ENCODE data around the gene SLC17A8.
"Not testable (repeated sequence)": the region's sequence is repeated elsewhere in the genome, so short reads cannot be mapped to it uniquely, and the experiment has no call there.

Gene SLC17A8

GRCh38 chr12:100356644-100357223 lies at the start of gene SLC17A8:
Gene SLC17A8, plus strand, starts transcription at chr12:100357074. Its CDS starts 318 bp downstream, at chr12:100357392.
- H3K4me1 ChIP-seq (ENCODE audit: control insufficient read depth, insufficient read depth, low read length, unreplicated experiment): no peaks in the 10 kb centered on the region
- no peaks in the 10 kb centered on the region for H3K36me3 ChIP-seq (ENCODE audit: insufficient read depth, low read length)
- no peak within 1 kb of the TSS for H2AFZ ChIP-seq (ENCODE audit: low read length, unreplicated experiment)
- H3K4me3 ChIP-seq (ENCODE audit: low read depth, low read length): no peak within 1 kb of the TSS
- H3K27ac ChIP-seq (ENCODE audit: low read depth, low read length): no peak within 1 kb of the TSS
- no peaks in the 10 kb centered on the region for H3K79me2 ChIP-seq (ENCODE audit: control insufficient read depth, insufficient read depth, low read length, unreplicated experiment)
- H3K27me3 ChIP-seq (ENCODE audit: insufficient read depth, low read length): peaks cover 62% of the 10 kb centered on the region

- H3K36me3 ChIP-seq (ENCODE audit: insufficient read depth, low read length): peaks cover 11% of the 10 kb centered on the region; the same call in 1 of the 2 replicates
- H3K4me3 ChIP-seq (ENCODE audit: low read depth, low read length); H3K27me3 ChIP-seq (ENCODE audit: insufficient read depth, low read length); H3K27ac ChIP-seq (ENCODE audit: low read depth, low read length); H2AFZ ChIP-seq (ENCODE audit: low read length, unreplicated experiment); H3K79me2 ChIP-seq (ENCODE audit: control insufficient read depth, insufficient read depth, low read length, unreplicated experiment); H3K4me1 ChIP-seq (ENCODE audit: control insufficient read depth, insufficient read depth, low read length, unreplicated experiment): not testable (repeated sequence)
These were observed 48.7 kb upstream of the SLC17A8 start for GRCh38 chr12:100308138-100308537.

- no peak overlapping the region for H2AFZ ChIP-seq (ENCODE audit: low read length, unreplicated experiment)
- H3K4me1 ChIP-seq (ENCODE audit: control insufficient read depth, insufficient read depth, low read length, unreplicated experiment): no peaks in the 10 kb centered on the region
- no peak overlapping the region for H3K27ac ChIP-seq (ENCODE audit: low read depth, low read length)
- no peaks in the 10 kb centered on the region for H3K79me2 ChIP-seq (ENCODE audit: control insufficient read depth, insufficient read depth, low read length, unreplicated experiment)
- H3K27me3 ChIP-seq (ENCODE audit: insufficient read depth, low read length): no peaks in the 10 kb centered on the region
- no peaks in the 10 kb centered on the region; the same call in 1 of the 2 replicates for H3K36me3 ChIP-seq (ENCODE audit: insufficient read depth, low read length)
- no peak overlapping the region for H3K4me3 ChIP-seq (ENCODE audit: low read depth, low read length)
These were observed 45.6 kb upstream of the SLC17A8 start for GRCh38 chr12:100311317-100311716.

GRCh38 chr12:100317371-100317770 lies 39.5 kb upstream of the SLC17A8 start:
- Histone ChIP-seq H3K27me3 (ENCODE audit: insufficient read depth, low read length) (no peaks in the 10 kb centered on the region), H3K4me1 (ENCODE audit: control insufficient read depth, insufficient read depth, low read length, unreplicated experiment) (no peaks in the 10 kb centered on the region), H3K36me3 (ENCODE audit: insufficient read depth, low read length) (no peaks in the 10 kb centered on the region; the same call in 1 of the 2 replicates), H3K27ac (ENCODE audit: low read depth, low read length) (no peak overlapping the region), H3K79me2 (ENCODE audit: control insufficient read depth, insufficient read depth, low read length, unreplicated experiment) (no peaks in the 10 kb centered on the region), H3K4me3 (ENCODE audit: low read depth, low read length) (no peak overlapping the region), H2AFZ (ENCODE audit: low read length, unreplicated experiment) (no peak overlapping the region)

- H3K27me3 ChIP-seq (ENCODE audit: insufficient read depth, low read length): no peaks in the 10 kb centered on the region
- no peak overlapping the region for H2AFZ ChIP-seq (ENCODE audit: low read length, unreplicated experiment)
- no peak overlapping the region for H3K27ac ChIP-seq (ENCODE audit: low read depth, low read length)
- no peak overlapping the region for H3K4me3 ChIP-seq (ENCODE audit: low read depth, low read length)
- no peaks in the 10 kb centered on the region for H3K36me3 ChIP-seq (ENCODE audit: insufficient read depth, low read length)
- no peaks in the 10 kb centered on the region for H3K4me1 ChIP-seq (ENCODE audit: control insufficient read depth, insufficient read depth, low read length, unreplicated experiment)
- H3K79me2 ChIP-seq (ENCODE audit: control insufficient read depth, insufficient read depth, low read length, unreplicated experiment): no peaks in the 10 kb centered on the region
These were observed 32.4 kb upstream of the SLC17A8 start for GRCh38 chr12:100324498-100324897.

DNA sequence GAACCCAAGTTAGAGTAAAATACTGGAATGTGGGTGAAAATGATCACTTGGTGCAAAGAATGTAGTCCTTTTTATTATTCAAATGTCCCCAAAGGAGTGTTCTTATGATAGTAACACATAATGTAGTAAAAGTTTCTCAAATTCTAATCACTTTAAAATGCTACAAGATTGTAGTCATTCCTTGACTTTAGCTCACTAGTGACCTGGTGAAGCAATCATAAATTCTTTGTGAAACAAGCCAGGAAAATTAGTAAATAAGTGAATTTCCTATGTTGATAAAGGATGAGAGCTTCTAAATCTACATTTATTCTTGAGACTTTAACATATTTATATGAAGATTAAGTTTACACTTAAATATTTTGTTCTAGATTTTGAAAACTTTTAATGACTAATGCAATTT lies 30.7 kb upstream of the SLC17A8 start:
- no peaks in the 10 kb centered on the region for H3K27me3 ChIP-seq (ENCODE audit: insufficient read depth, low read length)
- H3K4me3 ChIP-seq (ENCODE audit: low read depth, low read length): no peak overlapping the region
- H3K79me2 ChIP-seq (ENCODE audit: control insufficient read depth, insufficient read depth, low read length, unreplicated experiment): no peaks in the 10 kb centered on the region
- no peak overlapping the region for H3K27ac ChIP-seq (ENCODE audit: low read depth, low read length)
- no peaks in the 10 kb centered on the region for H3K36me3 ChIP-seq (ENCODE audit: insufficient read depth, low read length)
- no peaks in the 10 kb centered on the region for H3K4me1 ChIP-seq (ENCODE audit: control insufficient read depth, insufficient read depth, low read length, unreplicated experiment)
- no peak overlapping the region for H2AFZ ChIP-seq (ENCODE audit: low read length, unreplicated experiment)

DNA sequence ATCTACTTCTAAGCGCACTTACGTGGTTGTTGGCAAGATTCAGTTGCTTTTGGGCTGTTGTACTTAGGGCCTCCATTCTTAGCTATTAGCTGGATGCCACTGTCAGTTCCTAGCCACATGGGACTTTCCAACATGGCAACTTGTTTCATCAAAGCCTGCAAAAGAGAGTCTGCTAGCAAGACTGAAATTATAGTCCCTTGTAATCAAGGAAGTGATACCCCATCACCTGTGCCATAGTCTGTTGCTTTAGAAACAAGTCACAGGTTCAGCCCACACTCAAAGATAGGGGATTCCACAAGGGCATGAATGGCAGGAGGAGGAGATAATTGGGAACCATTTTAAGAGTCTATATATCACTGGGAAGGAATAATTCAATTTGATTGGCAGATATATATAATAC lies 27.1 kb upstream of the SLC17A8 start:
- Histone ChIP-seq H3K27ac (ENCODE audit: low read depth, low read length) (no peak overlapping the region), H3K27me3 (ENCODE audit: insufficient read depth, low read length) (no peaks in the 10 kb centered on the region), H3K79me2 (ENCODE audit: control insufficient read depth, insufficient read depth, low read length, unreplicated experiment) (no peaks in the 10 kb centered on the region), H3K4me1 (ENCODE audit: control insufficient read depth, insufficient read depth, low read length, unreplicated experiment) (no peaks in the 10 kb centered on the region), H3K4me3 (ENCODE audit: low read depth, low read length) (no peak overlapping the region), H3K36me3 (ENCODE audit: insufficient read depth, low read length) (no peaks in the 10 kb centered on the region; the same call in 1 of the 2 replicates), H2AFZ (ENCODE audit: low read length, unreplicated experiment) (no peak overlapping the region)

DNA sequence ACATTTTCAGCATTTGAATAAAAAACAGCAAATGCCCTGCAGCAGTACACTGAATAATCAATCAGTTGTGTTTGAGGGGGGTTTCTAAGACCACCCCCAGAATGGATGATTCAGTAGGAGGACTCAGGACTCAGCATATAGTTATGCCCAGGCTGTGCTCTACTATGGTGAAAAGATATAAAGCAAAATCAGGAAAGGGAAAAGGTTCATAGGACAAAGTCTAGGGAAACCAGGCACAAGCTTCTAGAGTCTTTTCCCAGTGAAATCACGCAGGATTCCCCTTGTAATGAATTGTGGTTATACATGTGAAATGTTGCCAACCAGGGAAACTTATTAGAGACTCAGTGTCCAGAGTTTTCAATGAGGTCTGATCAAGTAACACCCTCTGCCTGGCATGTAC lies 25.0 kb upstream of the SLC17A8 start:
- no peaks in the 10 kb centered on the region for H3K4me1 ChIP-seq (ENCODE audit: control insufficient read depth, insufficient read depth, low read length, unreplicated experiment)
- peaks cover 12% of the 10 kb centered on the region for H3K36me3 ChIP-seq (ENCODE audit: insufficient read depth, low read length)
- H3K27ac ChIP-seq (ENCODE audit: low read depth, low read length): no peak overlapping the region
- no peaks in the 10 kb centered on the region for H3K79me2 ChIP-seq (ENCODE audit: control insufficient read depth, insufficient read depth, low read length, unreplicated experiment)
- H3K27me3 ChIP-seq (ENCODE audit: insufficient read depth, low read length): no peaks in the 10 kb centered on the region
- H2AFZ ChIP-seq (ENCODE audit: low read length, unreplicated experiment): no peak overlapping the region
- H3K4me3 ChIP-seq (ENCODE audit: low read depth, low read length): no peak overlapping the region

- Histone ChIP-seq H3K79me2 (ENCODE audit: control insufficient read depth, insufficient read depth, low read length, unreplicated experiment) (no peaks in the 10 kb centered on the region), H3K4me3 (ENCODE audit: low read depth, low read length) (no peak overlapping the region)
These were observed 24.0 kb upstream of the SLC17A8 start for GRCh38 chr12:100332852-100333251.

DNA sequence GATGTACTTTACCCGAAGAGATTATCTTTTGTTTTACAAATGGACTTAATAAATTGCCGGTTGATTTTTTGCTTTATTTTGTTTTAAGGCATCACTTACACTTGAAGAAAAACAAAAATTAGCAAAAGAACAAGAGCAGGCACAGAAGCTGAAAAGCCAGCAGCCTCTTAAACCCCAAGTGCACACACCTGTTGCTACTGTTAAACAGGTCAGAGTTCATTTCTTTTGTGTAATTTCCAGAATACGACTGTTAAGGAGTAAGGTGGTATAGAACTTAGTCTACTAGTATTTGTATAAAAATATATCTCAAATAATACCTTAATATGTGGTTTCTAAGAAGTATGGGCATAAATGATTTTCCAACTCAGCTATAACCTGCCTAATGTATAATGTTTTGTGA lies 19.6 kb upstream of the SLC17A8 start:
- no peaks in the 10 kb centered on the region for H3K79me2 ChIP-seq (ENCODE audit: control insufficient read depth, insufficient read depth, low read length, unreplicated experiment)
- peaks cover 23% of the 10 kb centered on the region for H3K36me3 ChIP-seq (ENCODE audit: insufficient read depth, low read length)
- no peaks in the 10 kb centered on the region for H3K27me3 ChIP-seq (ENCODE audit: insufficient read depth, low read length)
- no peak overlapping the region for H2AFZ ChIP-seq (ENCODE audit: low read length, unreplicated experiment)
- no peak overlapping the region for H3K27ac ChIP-seq (ENCODE audit: low read depth, low read length)
- no peak overlapping the region for H3K4me3 ChIP-seq (ENCODE audit: low read depth, low read length)
- no peaks in the 10 kb centered on the region for H3K4me1 ChIP-seq (ENCODE audit: control insufficient read depth, insufficient read depth, low read length, unreplicated experiment)

More at GRCh38 chr12:100332852-100333251, 24.0 kb upstream of the SLC17A8 start:
- Histone ChIP-seq H2AFZ (ENCODE audit: low read length, unreplicated experiment) (no peak overlapping the region), H3K27me3 (ENCODE audit: insufficient read depth, low read length) (no peaks in the 10 kb centered on the region), H3K4me1 (ENCODE audit: control insufficient read depth, insufficient read depth, low read length, unreplicated experiment) (no peaks in the 10 kb centered on the region), H3K36me3 (ENCODE audit: insufficient read depth, low read length) (peaks cover 15% of the 10 kb centered on the region), H3K27ac (ENCODE audit: low read depth, low read length) (no peak overlapping the region)

- Histone ChIP-seq H3K36me3 (ENCODE audit: insufficient read depth, low read length) (peaks cover 23% of the 10 kb centered on the region), H3K27me3 (ENCODE audit: insufficient read depth, low read length) (no peaks in the 10 kb centered on the region), H2AFZ (ENCODE audit: low read length, unreplicated experiment) (no peak overlapping the region)
These were observed 19.1 kb upstream of the SLC17A8 start for GRCh38 chr12:100337727-100338126.

More at GRCh38 chr12:100337727-100338126, 19.1 kb upstream of the SLC17A8 start:
- Histone ChIP-seq H3K27ac (ENCODE audit: low read depth, low read length) (no peak overlapping the region), H3K79me2 (ENCODE audit: control insufficient read depth, insufficient read depth, low read length, unreplicated experiment) (no peaks in the 10 kb centered on the region), H3K4me1 (ENCODE audit: control insufficient read depth, insufficient read depth, low read length, unreplicated experiment) (no peaks in the 10 kb centered on the region), H3K4me3 (ENCODE audit: low read depth, low read length) (no peak overlapping the region)

Data from ACC112 (cell line).